Neural cell (in vitro differentiated cells): ENCODE data around the gene HEATR3. TPM values are rescaled to one million over a fixed set of nuclear protein-coding genes. Genes with fewer than 3 reads are reported as not detected.

Experiments used
- H2AFZ ChIP-seq: fragments of 200-600, 300-800 bp; sonication (generic), shearing (Covaris generic); 2 replicates; pipeline ENCODE4 v1.6.0; 2014; ENCODE audit warnings: low read depth, mild to moderate bottlenecking, antibody characterized with exemption, low read length, moderate library complexity
- H3F3A ChIP-seq: fragments of 200-600 bp; shearing (Covaris generic); 2 replicates; pipeline ENCODE4 v1.6.1; 2016; ENCODE audit warnings: mild to moderate bottlenecking, moderate library complexity, mixed read lengths, antibody characterized with exemption, low read length; ENCODE audit not compliant: insufficient read depth, poor library complexity, severe bottlenecking
- H3K27ac ChIP-seq: fragments of 200-600, 300-800 bp; sonication (generic), shearing (Covaris generic); 2 replicates; pipeline ENCODE4 v1.5.1; 2014; ENCODE audit warnings: mild to moderate bottlenecking, low read length, moderate library complexity
- H3K27me3 ChIP-seq: fragments of 300-800, 200-600 bp; sonication (generic), shearing (Covaris generic); 2 replicates; pipeline ENCODE4 v1.6.0; 2014; ENCODE audit warnings: mild to moderate bottlenecking, low read depth, low read length, moderate library complexity; ENCODE audit not compliant: insufficient read depth
- H3K36me3 ChIP-seq: fragments of 300-800, 200-600 bp; sonication (generic), shearing (Covaris generic); 2 replicates; pipeline ENCODE4 v1.5.1; 2014; ENCODE audit warnings: mild to moderate bottlenecking, antibody characterized with exemption, low read length, moderate library complexity; ENCODE audit not compliant: insufficient read depth
- H3K4me2 ChIP-seq: fragments of 300-800, 200-600 bp; sonication (generic), shearing (Covaris generic); 2 replicates; pipeline ENCODE4 v1.6.0; 2014; ENCODE audit warnings: mild to moderate bottlenecking, low read length
- H3K4me3 ChIP-seq: fragments of 300-800, 200-600 bp; sonication (generic), shearing (Covaris generic); 2 replicates; pipeline ENCODE4 v1.5.1; 2014; ENCODE audit warnings: mild to moderate bottlenecking, low read length, moderate library complexity
- H3K79me2 ChIP-seq: fragments of 200-600 bp; shearing (Covaris generic); replicated peaks from 2 replicates; pipeline ENCODE4 v1.6.0; 2014; ENCODE audit warnings: mild to moderate bottlenecking, low read length, moderate library complexity; ENCODE audit not compliant: insufficient read depth
- H3K9ac ChIP-seq: fragments of 300-800, 200-600 bp; sonication (generic), shearing (Covaris generic); 2 replicates; pipeline ENCODE4 v1.6.1; 2016; ENCODE audit warnings: mild to moderate bottlenecking, low read length, mixed read lengths
- H3K9me2 ChIP-seq: fragments of 200-600 bp; shearing (Covaris generic); 2 replicates; pipeline ENCODE4 v1.6.1; 2016; ENCODE audit warnings: mild to moderate bottlenecking, low read length, mixed read lengths; ENCODE audit not compliant: insufficient read depth
- H3K9me3 ChIP-seq: fragments of 200-600, 300-800 bp; sonication (generic), shearing (Covaris generic); 2 replicates; pipeline ENCODE4 v1.6.1; 2016; ENCODE audit warnings: mild to moderate bottlenecking, mixed run types, low read length, moderate library complexity, mixed read lengths
- H4K20me1 ChIP-seq: fragments of 200-600 bp; shearing (Covaris generic); 2 replicates; pipeline ENCODE4 v1.6.1; 2016; ENCODE audit warnings: mild to moderate bottlenecking, mixed run types; ENCODE audit not compliant: insufficient read depth
- CTCF ChIP-seq: fragments of 450-650 bp; IDR thresholded peaks from 2 replicates; pipeline ENCODE4 v1.5.1; 2014; ENCODE audit warnings: antibody characterized with exemption, mild to moderate bottlenecking, moderate library complexity; ENCODE audit not compliant: poor library complexity, severe bottlenecking
- EP300 ChIP-seq: fragments of 450-650 bp; conservative IDR thresholded peaks from 2 replicates; pipeline ENCODE4 v1.6.1; 2014; ENCODE audit warnings: antibody characterized with exemption, mild to moderate bottlenecking, moderate library complexity; ENCODE audit not compliant: poor library complexity, severe bottlenecking
- MXI1 ChIP-seq: fragments of 450-650 bp; conservative IDR thresholded peaks from 2 replicates; pipeline ENCODE4 v1.6.1; 2014; ENCODE audit warnings: antibody characterized with exemption, mild to moderate bottlenecking; ENCODE audit not compliant: poor library complexity, severe bottlenecking
- POLR2AphosphoS5 ChIP-seq: IDR thresholded peaks from 2 replicates; pipeline ENCODE4 v1.6.1; 2012
- RAD21 ChIP-seq: fragments of 450-650 bp; conservative IDR thresholded peaks from 2 replicates; pipeline ENCODE4 v1.6.1; 2014; ENCODE audit warnings: antibody characterized with exemption, mild to moderate bottlenecking, moderate library complexity
- REST ChIP-seq: IDR thresholded peaks from 2 replicates; pipeline ENCODE4 v1.6.1; 2012; ENCODE audit warnings: borderline replicate concordance
- SMC3 ChIP-seq: fragments of 450-650 bp; conservative IDR thresholded peaks from 2 replicates; pipeline ENCODE4 v1.6.1; 2014; ENCODE audit warnings: antibody characterized with exemption, mild to moderate bottlenecking, moderate library complexity; ENCODE audit not compliant: poor library complexity
- TAF1 ChIP-seq: IDR thresholded peaks from 2 replicates; pipeline ENCODE4 v1.6.1; 2012; ENCODE audit warnings: low read depth
- polyA plus RNA-seq: library from polyadenylated mRNA; depleted of rRNA; stranded (reverse); fragments of >200 nt; gene quantifications from 2 replicates; pipeline ENCODE4 v1.2.3, GENCODE V29; 2014

HEATR3 gene
- polyA plus RNA-seq, 1 donor from 2014 or later, result 50.5 TPM

GRCh38 chr16:50146479-50147435, 81.0 kb downstream of the HEATR3 start:
- Histone ChIP-seq H3K4me3 (no peak overlapping the region), H3K27me3 (no peaks in the 10 kb centered on the region), H3F3A (no peaks in the 10 kb centered on the region), H2AFZ (no peak overlapping the region), H4K20me1 (no peaks in the 10 kb centered on the region), H3K9ac (no peak overlapping the region), H3K36me3 (no peaks in the 10 kb centered on the region), H3K27ac (no peak overlapping the region), H3K4me2 (no peak overlapping the region), H3K79me2 (no peaks in the 10 kb centered on the region), H3K9me3 (no peaks in the 10 kb centered on the region), H3K9me2 (no peaks in the 10 kb centered on the region)
- no peak for TF ChIP-seq RAD21
- TF ChIP-seq CTCF, result no peak
- no peak for TF ChIP-seq MXI1
- no peak for TF ChIP-seq REST
- TF ChIP-seq TAF1, result no peak
- no peak for TF ChIP-seq SMC3

- H3K9me2 ChIP-seq, result no peaks in the 10 kb centered on the region
- H3F3A ChIP-seq, result no peaks in the 10 kb centered on the region
- no peaks in the 10 kb centered on the region for H3K9me3 ChIP-seq
- no peak overlapping the region for H3K27ac ChIP-seq
- H2AFZ ChIP-seq, result no peak overlapping the region
- H3K36me3 ChIP-seq, result no peaks in the 10 kb centered on the region
- H3K4me3 ChIP-seq, result no peak overlapping the region
- H3K79me2 ChIP-seq, result peaks cover 23% of the 10 kb centered on the region
- H4K20me1 ChIP-seq, result peaks cover 6% of the 10 kb centered on the region
- no peak overlapping the region for H3K4me2 ChIP-seq
- H3K27me3 ChIP-seq, result no peaks in the 10 kb centered on the region
- H3K9ac ChIP-seq, result no peak overlapping the region
- TF ChIP-seq MXI1, result no peak
- TF ChIP-seq POLR2AphosphoS5, result no peak
- no peak for TF ChIP-seq REST
- no peak for TF ChIP-seq TAF1
- TF ChIP-seq EP300, result no peak
Measured at GRCh38 chr16:50151322-50151721, 85.6 kb downstream of the HEATR3 start.
